ENCODE data around the gene DDR1. TPM values are rescaled to one million over a fixed set of nuclear protein-coding genes. Genes with fewer than 3 reads are reported as not detected.
A peak's percentile ranks its signal among the peaks of the same experiment; 100 is the strongest.

Gene DDR1
- polyA plus RNA-seq, 1 donor (not counting 4 experiments of a cell fraction or from before 2014, with no cell fraction given): 104 TPM

GRCh38 chr6:30914076-30914853 is 29.9 kb downstream of the DDR1 start, which contains the start of gene VARS2:
VARS2 (plus strand) TSS chr6:30914238; CDS start chr6:30914837, 599 bp downstream.
- TF ChIP-seq CTCF (optimal IDR thresholded peaks at IDR 0.05 in 1 of 3, IDR thresholded peaks at IDR 0.05 in 1 of 3, conservative IDR thresholded peaks at IDR 0.05 in 1 of 3; ENCODE audit: extremely low read depth in 1 of 3, insufficient read depth in 2 of 3, low read length in 3 of 3) (peak; percentile 29 to 56 (median 51)), EZH2 (IDR thresholded peaks at IDR 0.05; ENCODE audit: low read length) (no peak)
- DNase-seq (ENCODE audit: low read depth, low spot score): peak; percentile 84
- Histone ChIP-seq H3K9me3 (ENCODE audit: control insufficient read depth, low read depth, low read length) (no peaks in the 10 kb centered on the region), H3K4me2 (ENCODE audit: control insufficient read depth, extremely low read depth, insufficient read depth, low read depth, low read length) (peak within 1 kb of the TSS; percentile 96), H3K4me1 (ENCODE audit: control insufficient read depth, extremely low read depth, insufficient read depth, low read length) (peaks cover 23% of the 10 kb centered on the region), H3K27me3 (ENCODE audit: control insufficient read depth, extremely low read depth, insufficient read depth, low read length) (no peaks in the 10 kb centered on the region), H3K27ac (ENCODE audit: control insufficient read depth, insufficient read depth, low read length) (peak within 1 kb of the TSS; percentile 63), H3K4me3 (ENCODE audit: control insufficient read depth in 2 of 3, extremely low read depth in 1 of 3, insufficient read depth in 2 of 3, low read depth in 1 of 3, low read length in 3 of 3) (peak within 1 kb of the TSS; percentile 45 to 77 (median 72)), H4K20me1 (ENCODE audit: control insufficient read depth, extremely low read depth, insufficient read depth, low read length) (no peaks in the 10 kb centered on the region), H3K79me2 (ENCODE audit: control insufficient read depth, insufficient read depth, low read length) (peaks cover under 1% of the 10 kb centered on the region), H3K9ac (ENCODE audit: control insufficient read depth, extremely low read depth, insufficient read depth, low read length) (peak within 1 kb of the TSS; percentile 87), H3K9me1 (ENCODE audit: control insufficient read depth, extremely low read depth, insufficient read depth, low read length) (no peaks in the 10 kb centered on the region), H2AFZ (ENCODE audit: control insufficient read depth, low read length) (peak within 1 kb of the TSS; percentile 75), H3K36me3 (ENCODE audit: control insufficient read depth in 2 of 2, extremely low read depth in 1 of 2, insufficient read depth in 2 of 2, low read length in 2 of 2) (peaks cover 24 to 29% of the 10 kb centered on the region in 2 experiments)
- dilution Hi-C loops (cut with MboI; ENCODE audit: extremely low pct_ligation_motif_present, low sequenced_read_pairs): no loop called here
- no peak for FAIRE-seq

- peak overlapping the region; percentile 45 to 77 (median 72) for H3K4me3 ChIP-seq (ENCODE audit: control insufficient read depth in 2 of 3, extremely low read depth in 1 of 3, insufficient read depth in 2 of 3, low read depth in 1 of 3, low read length in 3 of 3)
- DNase-seq (ENCODE audit: low read depth, low spot score): no peak
- H3K4me1 ChIP-seq (ENCODE audit: control insufficient read depth, extremely low read depth, insufficient read depth, low read length): peaks cover 22% of the 10 kb centered on the region
- dilution Hi-C loops (cut with MboI; ENCODE audit: extremely low pct_ligation_motif_present, low sequenced_read_pairs): no loop called here
- H3K4me2 ChIP-seq (ENCODE audit: control insufficient read depth, extremely low read depth, insufficient read depth, low read depth, low read length): peak overlapping the region; percentile 96
- TF ChIP-seq EZH2 (IDR thresholded peaks at IDR 0.05; ENCODE audit: low read length): no peak
- no peak for TF ChIP-seq CTCF (optimal IDR thresholded peaks at IDR 0.05 in 1 of 3, IDR thresholded peaks at IDR 0.05 in 1 of 3, conservative IDR thresholded peaks at IDR 0.05 in 1 of 3; ENCODE audit: extremely low read depth in 1 of 3, insufficient read depth in 2 of 3, low read length in 3 of 3)
- H3K27me3 ChIP-seq (ENCODE audit: control insufficient read depth, extremely low read depth, insufficient read depth, low read length): no peaks in the 10 kb centered on the region
- no peak for FAIRE-seq
- no peaks in the 10 kb centered on the region for H3K9me1 ChIP-seq (ENCODE audit: control insufficient read depth, extremely low read depth, insufficient read depth, low read length)
- H3K9ac ChIP-seq (ENCODE audit: control insufficient read depth, extremely low read depth, insufficient read depth, low read length): peak overlapping the region; percentile 87
- H3K27ac ChIP-seq (ENCODE audit: control insufficient read depth, insufficient read depth, low read length): peak overlapping the region; percentile 59
- no peaks in the 10 kb centered on the region for H3K79me2 ChIP-seq (ENCODE audit: control insufficient read depth, insufficient read depth, low read length)
- peaks cover 26 to 27% of the 10 kb centered on the region in 2 experiments for H3K36me3 ChIP-seq (ENCODE audit: control insufficient read depth in 2 of 2, extremely low read depth in 1 of 2, insufficient read depth in 2 of 2, low read length in 2 of 2)
- peak overlapping the region; percentile 75 for H2AFZ ChIP-seq (ENCODE audit: control insufficient read depth, low read length)
- no peaks in the 10 kb centered on the region for H3K9me3 ChIP-seq (ENCODE audit: control insufficient read depth, low read depth, low read length)
- no peaks in the 10 kb centered on the region for H4K20me1 ChIP-seq (ENCODE audit: control insufficient read depth, extremely low read depth, insufficient read depth, low read length)
Measured at GRCh38 chr6:30914854-30915590, 30.7 kb downstream of the DDR1 start.
